Liver (tissue), 9 donors: ENCODE data around the gene MTMR10. TPM values are rescaled to one million over a fixed set of nuclear protein-coding genes. Genes with fewer than 3 reads are reported as not detected.

ENCODE experiments used
- DNase-seq: peaks from one replicate; pipeline ENCODE4 v3.0.0-alpha.2; 2017; ENCODE audit warnings: low spot score
- H3K27ac ChIP-seq, 2 donors: one replicate each; pipeline ENCODE4 v1.7.0; 2013; ENCODE audit warnings: inconsistent platforms in 2 of 2, low read length in 2 of 2, control low read depth in 1 of 2, low read depth in 1 of 2, mild to moderate bottlenecking in 1 of 2
- H3K27me3 ChIP-seq, 4 donors: one replicate each; pipeline versions ENCODE4 v1.6.1 to v1.7.0; 2013; ENCODE audit warnings: low read length in 3 of 4, inconsistent platforms in 1 of 4, mild to moderate bottlenecking in 1 of 4, moderate library complexity in 1 of 4; ENCODE audit not compliant: control insufficient read depth in 4 of 4, insufficient read depth in 4 of 4
- H3K36me3 ChIP-seq, 4 donors: one replicate each; pipeline versions ENCODE4 v1.6.1 to v1.7.0; 2013; ENCODE audit warnings: low read length in 3 of 4, mild to moderate bottlenecking in 3 of 4, low read depth in 1 of 4, moderate library complexity in 1 of 4; ENCODE audit not compliant: control insufficient read depth in 4 of 4, insufficient read depth in 3 of 4
- H3K4me1 ChIP-seq, 4 donors: one replicate each; pipeline versions ENCODE4 v1.6.1 to v1.7.0; 2013; ENCODE audit warnings: low read length in 3 of 4, mild to moderate bottlenecking in 3 of 4, moderate library complexity in 1 of 4; ENCODE audit not compliant: control insufficient read depth in 4 of 4, insufficient read depth in 4 of 4
- H3K4me3 ChIP-seq, 3 donors: one replicate each; pipeline versions ENCODE4 v1.6.1 to v1.7.0; 2013; ENCODE audit warnings: low read length in 3 of 3, control low read depth in 1 of 3, low read depth in 1 of 3, mild to moderate bottlenecking in 1 of 3
- H3K9ac ChIP-seq, 2 donors: one replicate each; pipeline ENCODE4 v1.7.0; 2013; ENCODE audit warnings: low read length in 2 of 2, mild to moderate bottlenecking in 2 of 2, moderate library complexity in 2 of 2, control low read depth in 1 of 2, low read depth in 1 of 2
- H3K9me3 ChIP-seq, 4 donors: one replicate each; pipeline versions ENCODE4 v1.6.1 to v1.7.0; 2013; ENCODE audit warnings: low read length in 3 of 4; ENCODE audit not compliant: control insufficient read depth in 4 of 4
- EGR1 ChIP-seq, 2 donors: IDR thresholded peaks; 2 replicates each; pipeline ENCODE4 v1.6.1; 2016 to 2018; ENCODE audit warnings: antibody characterized with exemption in 2 of 2, low read depth in 2 of 2
- FOXA1 ChIP-seq: IDR thresholded peaks from 2 replicates; pipeline ENCODE4 v1.6.1; 2016; ENCODE audit warnings: antibody characterized with exemption
- FOXA2 ChIP-seq: IDR thresholded peaks from 2 replicates; pipeline ENCODE4 v1.6.1; 2016; ENCODE audit warnings: antibody characterized with exemption
- GABPA ChIP-seq, 2 donors: IDR thresholded peaks in 1 of 2; conservative IDR thresholded peaks in 1 of 2; 2 replicates each; pipeline ENCODE4 v1.6.1; 2016; ENCODE audit warnings: antibody characterized with exemption in 2 of 2, mild to moderate bottlenecking in 1 of 2, moderate library complexity in 1 of 2
- HNF4A ChIP-seq, 2 donors: conservative IDR thresholded peaks; 2 replicates each; pipeline ENCODE4 v1.6.1; 2016; ENCODE audit warnings: antibody characterized with exemption in 2 of 2, mild to moderate bottlenecking in 2 of 2
- HNF4G ChIP-seq: IDR thresholded peaks from 2 replicates; pipeline ENCODE4 v1.6.1; 2016; ENCODE audit warnings: antibody characterized with exemption
- JUND ChIP-seq, 2 donors: IDR thresholded peaks; 2 replicates each; pipeline ENCODE4 v1.6.1; 2016; ENCODE audit warnings: antibody characterized with exemption in 2 of 2
- NR2F2 ChIP-seq: IDR thresholded peaks from 2 replicates; pipeline ENCODE4 v1.6.1; 2016; ENCODE audit warnings: antibody characterized with exemption
- RAD21 ChIP-seq, 2 donors: IDR thresholded peaks; 2 replicates each; pipeline ENCODE4 v1.6.1; 2016; ENCODE audit warnings: antibody characterized with exemption in 2 of 2, mild to moderate bottlenecking in 2 of 2
- RXRA ChIP-seq, 2 donors: IDR thresholded peaks; 2 replicates each; pipeline ENCODE4 v1.6.1; 2017 to 2018; ENCODE audit warnings: antibody characterized with exemption in 2 of 2, mild to moderate bottlenecking in 1 of 2
- SP1 ChIP-seq: IDR thresholded peaks from 2 replicates; pipeline ENCODE4 v1.6.1; 2018; ENCODE audit warnings: antibody characterized with exemption, mild to moderate bottlenecking
- TAF1 ChIP-seq: conservative IDR thresholded peaks from 2 replicates; pipeline ENCODE4 v1.6.1; 2016; ENCODE audit warnings: antibody characterized with exemption, mild to moderate bottlenecking
- YY1 ChIP-seq: IDR thresholded peaks from 2 replicates; pipeline ENCODE4 v1.6.1; 2016; ENCODE audit warnings: antibody characterized with exemption, mild to moderate bottlenecking
- WGBS: extraction: QIAGEN DNeasy Blood & Tissue Kit; methylation state at CpG from one replicate; pipeline ENCODE4 v1.1.7; 2013; 5-methylcytosine and 5-hydroxymethylcytosine counted together
- polyA plus RNA-seq, 2 donors: library from polyadenylated mRNA; stranded (reverse) in 1 of 2; unstranded in 1 of 2; fragments of 200-250 nt in 1 of 2; fragments of >200 nt in 1 of 2; fragmentation: Nextera tagmentation in 1 of 2; extraction: Ambion mirVana in 1 of 2; gene quantifications; one replicate each; pipeline versions ENCODE4 v1.2.1 to v1.2.3, GENCODE V29; 2013 to 2015
- total RNA-seq, 2 donors: library from RNA; depleted of rRNA; stranded (reverse); fragments of >200 nt; gene quantifications; one replicate each; pipeline ENCODE4 v1.2.3, GENCODE V29; 2014
- TF ChIP-seq, protein P1 (sequence below): IDR thresholded peaks from 2 replicates; pipeline ENCODE4 v1.6.1; 2016; ENCODE audit warnings: antibody characterized with exemption
- TF ChIP-seq, protein P2 (sequence below): fragments of 150-350 bp; IDR thresholded peaks from 2 replicates; pipeline ENCODE4 v1.5.1; 2017; ENCODE audit warnings: improper control_type of control experiment, low read depth, low read length; ENCODE audit not compliant: missing input control
- TF ChIP-seq, protein P3 (sequence below): IDR thresholded peaks from 2 replicates; pipeline ENCODE4 v1.6.1; 2016; ENCODE audit warnings: antibody characterized with exemption, mild to moderate bottlenecking
- TF ChIP-seq, protein P4 (sequence below): IDR thresholded peaks from 2 replicates; pipeline ENCODE4 v1.6.1; 2016; ENCODE audit warnings: antibody characterized with exemption
- TF ChIP-seq, protein P5 (sequence below): IDR thresholded peaks from 2 replicates; pipeline ENCODE4 v1.6.1; 2016; ENCODE audit warnings: antibody characterized with exemption
- donor health status: healthy.
- donor health status: healthy.
- donor health status: healthy.
- donor health status: healthy.
- donor health status: healthy.

The MTMR10 gene
- total and polyA plus RNA-seq, 4 donors, result 8.7 to 31.3 (median 13.6) TPM

DNA sequence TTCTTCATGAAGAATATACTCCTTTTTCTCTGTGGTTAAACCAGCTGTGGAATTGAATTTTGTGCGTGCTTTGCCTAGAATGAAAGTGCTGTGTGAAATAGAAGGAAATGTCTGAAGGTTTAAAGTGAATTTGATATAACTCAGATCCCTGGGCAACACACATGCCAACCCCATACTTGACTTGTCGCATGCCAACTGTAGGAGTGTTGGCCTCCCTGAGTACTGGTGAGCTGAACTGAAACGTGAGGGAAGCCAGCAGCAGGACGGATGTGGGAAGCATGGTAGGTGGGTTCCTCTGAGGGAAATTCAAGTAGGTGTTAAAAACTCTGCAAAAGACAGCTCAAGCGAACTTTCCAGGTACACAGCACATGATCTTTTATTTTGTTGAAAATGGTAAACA, 73.1 kb downstream of the MTMR10 start:
- Histone ChIP-seq H3K4me1 (peaks cover 0 to 5% (median 2%) of the 10 kb centered on the region in 4 donors), H3K4me3 (no peak overlapping the region), H3K9ac (no peak overlapping the region), H3K36me3 (peaks cover 10 to 58% (median 40%) of the 10 kb centered on the region in 4 donors), H3K9me3 (no peaks in the 10 kb centered on the region), H3K27me3 (no peaks in the 10 kb centered on the region), H3K27ac (no peak overlapping the region)
- DNase-seq, result no peak
- no peak for TF ChIP-seq NR2F2
- TF ChIP-seq RXRA (IDR thresholded peaks at IDR 0.05), result no peak
- TF ChIP-seq, protein P1, sequence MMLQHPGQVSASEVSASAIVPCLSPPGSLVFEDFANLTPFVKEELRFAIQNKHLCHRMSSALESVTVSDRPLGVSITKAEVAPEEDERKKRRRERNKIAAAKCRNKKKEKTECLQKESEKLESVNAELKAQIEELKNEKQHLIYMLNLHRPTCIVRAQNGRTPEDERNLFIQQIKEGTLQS, result no peak
- TF ChIP-seq, protein P2, sequence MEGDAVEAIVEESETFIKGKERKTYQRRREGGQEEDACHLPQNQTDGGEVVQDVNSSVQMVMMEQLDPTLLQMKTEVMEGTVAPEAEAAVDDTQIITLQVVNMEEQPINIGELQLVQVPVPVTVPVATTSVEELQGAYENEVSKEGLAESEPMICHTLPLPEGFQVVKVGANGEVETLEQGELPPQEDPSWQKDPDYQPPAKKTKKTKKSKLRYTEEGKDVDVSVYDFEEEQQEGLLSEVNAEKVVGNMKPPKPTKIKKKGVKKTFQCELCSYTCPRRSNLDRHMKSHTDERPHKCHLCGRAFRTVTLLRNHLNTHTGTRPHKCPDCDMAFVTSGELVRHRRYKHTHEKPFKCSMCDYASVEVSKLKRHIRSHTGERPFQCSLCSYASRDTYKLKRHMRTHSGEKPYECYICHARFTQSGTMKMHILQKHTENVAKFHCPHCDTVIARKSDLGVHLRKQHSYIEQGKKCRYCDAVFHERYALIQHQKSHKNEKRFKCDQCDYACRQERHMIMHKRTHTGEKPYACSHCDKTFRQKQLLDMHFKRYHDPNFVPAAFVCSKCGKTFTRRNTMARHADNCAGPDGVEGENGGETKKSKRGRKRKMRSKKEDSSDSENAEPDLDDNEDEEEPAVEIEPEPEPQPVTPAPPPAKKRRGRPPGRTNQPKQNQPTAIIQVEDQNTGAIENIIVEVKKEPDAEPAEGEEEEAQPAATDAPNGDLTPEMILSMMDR, result no peak
- TF ChIP-seq, protein P3, sequence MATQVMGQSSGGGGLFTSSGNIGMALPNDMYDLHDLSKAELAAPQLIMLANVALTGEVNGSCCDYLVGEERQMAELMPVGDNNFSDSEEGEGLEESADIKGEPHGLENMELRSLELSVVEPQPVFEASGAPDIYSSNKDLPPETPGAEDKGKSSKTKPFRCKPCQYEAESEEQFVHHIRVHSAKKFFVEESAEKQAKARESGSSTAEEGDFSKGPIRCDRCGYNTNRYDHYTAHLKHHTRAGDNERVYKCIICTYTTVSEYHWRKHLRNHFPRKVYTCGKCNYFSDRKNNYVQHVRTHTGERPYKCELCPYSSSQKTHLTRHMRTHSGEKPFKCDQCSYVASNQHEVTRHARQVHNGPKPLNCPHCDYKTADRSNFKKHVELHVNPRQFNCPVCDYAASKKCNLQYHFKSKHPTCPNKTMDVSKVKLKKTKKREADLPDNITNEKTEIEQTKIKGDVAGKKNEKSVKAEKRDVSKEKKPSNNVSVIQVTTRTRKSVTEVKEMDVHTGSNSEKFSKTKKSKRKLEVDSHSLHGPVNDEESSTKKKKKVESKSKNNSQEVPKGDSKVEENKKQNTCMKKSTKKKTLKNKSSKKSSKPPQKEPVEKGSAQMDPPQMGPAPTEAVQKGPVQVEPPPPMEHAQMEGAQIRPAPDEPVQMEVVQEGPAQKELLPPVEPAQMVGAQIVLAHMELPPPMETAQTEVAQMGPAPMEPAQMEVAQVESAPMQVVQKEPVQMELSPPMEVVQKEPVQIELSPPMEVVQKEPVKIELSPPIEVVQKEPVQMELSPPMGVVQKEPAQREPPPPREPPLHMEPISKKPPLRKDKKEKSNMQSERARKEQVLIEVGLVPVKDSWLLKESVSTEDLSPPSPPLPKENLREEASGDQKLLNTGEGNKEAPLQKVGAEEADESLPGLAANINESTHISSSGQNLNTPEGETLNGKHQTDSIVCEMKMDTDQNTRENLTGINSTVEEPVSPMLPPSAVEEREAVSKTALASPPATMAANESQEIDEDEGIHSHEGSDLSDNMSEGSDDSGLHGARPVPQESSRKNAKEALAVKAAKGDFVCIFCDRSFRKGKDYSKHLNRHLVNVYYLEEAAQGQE, result no peak
- TF ChIP-seq SP1, result no peak
- no peak for TF ChIP-seq YY1
- no peak for TF ChIP-seq JUND (IDR thresholded peaks at IDR 0.05)
- TF ChIP-seq, protein P4, sequence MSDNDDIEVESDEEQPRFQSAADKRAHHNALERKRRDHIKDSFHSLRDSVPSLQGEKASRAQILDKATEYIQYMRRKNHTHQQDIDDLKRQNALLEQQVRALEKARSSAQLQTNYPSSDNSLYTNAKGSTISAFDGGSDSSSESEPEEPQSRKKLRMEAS, result no peak
- no peak for TF ChIP-seq GABPA (IDR thresholded peaks at IDR 0.05 in 1 of 2, conservative IDR thresholded peaks at IDR 0.05 in 1 of 2)
- no peak for TF ChIP-seq EGR1 (IDR thresholded peaks at IDR 0.05; ENCODE audit: low read depth in 2 of 2)
- no peak for TF ChIP-seq RAD21 (IDR thresholded peaks at IDR 0.05)
- TF ChIP-seq, protein P5, sequence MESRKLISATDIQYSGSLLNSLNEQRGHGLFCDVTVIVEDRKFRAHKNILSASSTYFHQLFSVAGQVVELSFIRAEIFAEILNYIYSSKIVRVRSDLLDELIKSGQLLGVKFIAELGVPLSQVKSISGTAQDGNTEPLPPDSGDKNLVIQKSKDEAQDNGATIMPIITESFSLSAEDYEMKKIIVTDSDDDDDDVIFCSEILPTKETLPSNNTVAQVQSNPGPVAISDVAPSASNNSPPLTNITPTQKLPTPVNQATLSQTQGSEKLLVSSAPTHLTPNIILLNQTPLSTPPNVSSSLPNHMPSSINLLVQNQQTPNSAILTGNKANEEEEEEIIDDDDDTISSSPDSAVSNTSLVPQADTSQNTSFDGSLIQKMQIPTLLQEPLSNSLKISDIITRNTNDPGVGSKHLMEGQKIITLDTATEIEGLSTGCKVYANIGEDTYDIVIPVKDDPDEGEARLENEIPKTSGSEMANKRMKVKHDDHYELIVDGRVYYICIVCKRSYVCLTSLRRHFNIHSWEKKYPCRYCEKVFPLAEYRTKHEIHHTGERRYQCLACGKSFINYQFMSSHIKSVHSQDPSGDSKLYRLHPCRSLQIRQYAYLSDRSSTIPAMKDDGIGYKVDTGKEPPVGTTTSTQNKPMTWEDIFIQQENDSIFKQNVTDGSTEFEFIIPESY, result no peak
- no peak for TF ChIP-seq TAF1
- TF ChIP-seq HNF4G, result no peak
- TF ChIP-seq FOXA1, result no peak
- TF ChIP-seq HNF4A (conservative IDR thresholded peaks at IDR 0.05), result no peak
- 95% methylated on average over 5 of the region's 5 CpGs for WGBS

DNA sequence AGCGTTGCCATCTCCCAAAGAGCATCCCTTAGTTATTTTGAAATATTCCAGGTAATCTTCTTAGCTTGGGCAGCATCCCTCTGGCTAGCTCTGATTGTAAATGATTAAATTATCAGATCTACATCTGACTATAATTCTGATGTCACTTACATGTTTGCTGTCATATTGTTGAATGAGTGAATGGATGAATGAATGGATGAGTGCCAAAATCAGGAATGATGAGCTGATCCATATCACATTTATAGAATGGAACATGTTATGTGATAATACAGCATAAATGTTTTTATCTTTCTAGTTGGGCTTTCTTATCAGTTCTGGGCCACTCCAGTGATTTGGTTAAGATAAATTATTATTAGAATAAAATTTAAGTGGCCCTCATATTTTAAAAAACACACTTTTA, 73.8 kb downstream of the MTMR10 start:
- Histone ChIP-seq H3K4me1 (peaks cover 0 to 5% (median 2%) of the 10 kb centered on the region in 4 donors), H3K9me3 (no peaks in the 10 kb centered on the region), H3K36me3 (peaks cover 10 to 57% (median 40%) of the 10 kb centered on the region in 4 donors), H3K27ac (no peak overlapping the region), H3K27me3 (no peaks in the 10 kb centered on the region), H3K4me3 (no peak overlapping the region), H3K9ac (no peak overlapping the region)
- WGBS, result 87% methylated on average over 1 of the region's 1 CpG
- DNase-seq, result no peak
- TF ChIP-seq FOXA2 (no peak), RXRA (IDR thresholded peaks at IDR 0.05) (no peak), FOXA1 (no peak), HNF4A (conservative IDR thresholded peaks at IDR 0.05) (no peak), YY1 (no peak), TAF1 (no peak), RAD21 (IDR thresholded peaks at IDR 0.05) (no peak), EGR1 (IDR thresholded peaks at IDR 0.05; ENCODE audit: low read depth in 2 of 2) (no peak)
- TF ChIP-seq, protein P5, result no peak
- TF ChIP-seq, protein P3, result no peak
- TF ChIP-seq, protein P4, result no peak
